Right lobe of liver (tissue), 6 donors: Measurements from ENCODE around the gene CYP2A13. TPM values are rescaled to one million over a fixed set of nuclear protein-coding genes. Genes with fewer than 3 reads are reported as not detected.
"Not testable (repeated sequence)": the region's sequence is repeated elsewhere in the genome, so short reads cannot be mapped to it uniquely, and the experiment has no call there.

Source experiments
- ATAC-seq, 4 donors: fragments of 200-7000 bp; cut with Tn5 transposase; one replicate each; pipeline ENCODE4 v1.9.1; 2020; ENCODE audit warnings: mild to moderate bottlenecking in 4 of 4, moderate library complexity in 4 of 4
- DNase-seq, 3 donors: peaks; one replicate each; pipeline ENCODE4 v3.0.0-alpha.2; 2020
- H3K27ac ChIP-seq, 3 donors: fragments of 200-600 bp; one replicate each; pipeline ENCODE4 v1.8.0; 2022
- H3K27me3 ChIP-seq, 2 donors: fragments of 200-600 bp; one replicate each; pipeline ENCODE4 v1.8.0; 2022
- H3K36me3 ChIP-seq, 4 donors: fragments of 200-600 bp; sonication (generic) in 1 of 4; one replicate each; pipeline versions ENCODE4 v1.5.1 to v1.8.0; 2017 to 2022; ENCODE audit warnings: control low read depth in 1 of 4
- H3K4me1 ChIP-seq, 4 donors: fragments of 200-600 bp; sonication (generic) in 1 of 4; one replicate each; pipeline versions ENCODE4 v1.5.1 to v1.8.0; 2017 to 2022; ENCODE audit warnings: control low read depth in 1 of 4
- H3K4me3 ChIP-seq, 3 donors: fragments of 200-600 bp; one replicate each; pipeline ENCODE4 v1.8.0; 2022
- H3K9me3 ChIP-seq, 4 donors: fragments of 200-600 bp; sonication (generic) in 1 of 4; one replicate each; pipeline versions ENCODE4 v1.5.1 to v1.8.0; 2017 to 2022; ENCODE audit warnings: control low read depth in 1 of 4
- CTCF ChIP-seq, 4 donors: fragments of 200-600 bp in 3 of 4; fragments of 450-650 bp in 1 of 4; IDR thresholded peaks; one replicate each; pipeline versions ENCODE4 v1.5.1 to v1.8.0; 2016 to 2022; ENCODE audit warnings: antibody characterized with exemption in 4 of 4, mild to moderate bottlenecking in 2 of 4
- POLR2A ChIP-seq: fragments of 450-650 bp; IDR thresholded peaks from one replicate; pipeline ENCODE4 v1.6.1; 2017; ENCODE audit warnings: antibody characterized with exemption, mild to moderate bottlenecking
- WGBS: methylation state at CpG from one replicate; pipeline ENCODE4 v1.1.6; 2018; ENCODE audit warnings: low coverage, low lambda C conversion rate; ENCODE audit not compliant: insufficient coverage; ENCODE audit errors: missing lambda C conversion rate; 5-methylcytosine and 5-hydroxymethylcytosine counted together
- intact Hi-C, 2 donors: fragments of 100-400 bp; cut with DNase I; formaldehyde crosslinking; loops; one replicate each; pipeline versions ENCODE4 v1.11.2 to v1.14.1; 2022
- long read RNA-seq: library from polyadenylated mRNA; unstranded; transcript quantifications from one replicate; pipeline ENCODE4 v2.0.0, GENCODE V29; 2019
- total RNA-seq, 6 experiments: library from RNA; depleted of rRNA in 2 of 6; stranded (reverse); fragments of >200 nt in 2 of 6; fragmentation: NEBNext Ultra II Directional in 3 of 6; extraction: Animal tissue kit (Norgen Biotek cat#: 25700) in 3 of 6; gene quantifications; one replicate each; pipeline versions ENCODE4 v1.1.0 to v1.2.4, GENCODE V29; 2016 to 2023
- donor health status: DM: no; HTN: yes; CAD: no.
- donor health status: DM: no; HTN: no; CAD: no.
- donor health status: DM: no; HTN: no; CAD: no.
- donor health status: DM: no; HTN: yes; CAD: no.
- donor health status: DM: no; HTN: yes; CAD: no.

CYP2A13 gene
- total RNA-seq: 10 to 100 TPM in 1 of 6 experiments, 1 to 10 TPM in 1, under 1 TPM in 1, not detected in 3; 0.73 to 15.8 (median 2.1) TPM
- long read RNA-seq: 0 reads

GRCh38 chr19:41088151-41088550, at the start of gene CYP2A13:
Gene CYP2A13 (plus strand): TSS chr19:41088451. CDS start chr19:41088472, 21 bp downstream.
- DNase-seq (no peak), ATAC-seq (no peak)
- WGBS: 80% methylated on average over 1 of the region's 2 CpGs
- no peaks in the 10 kb centered on the region for H3K9me3 ChIP-seq
- no peak within 1 kb of the TSS for H3K27ac ChIP-seq
- no peak within 1 kb of the TSS for H3K4me3 ChIP-seq
- no peak for TF ChIP-seq POLR2A
- no peak for TF ChIP-seq CTCF (IDR thresholded peaks at IDR 0.05)
- H3K27me3 ChIP-seq: no peaks in the 10 kb centered on the region
- intact Hi-C loops: no loop called here
- no peaks in the 10 kb centered on the region for H3K36me3 ChIP-seq
- H3K4me1 ChIP-seq: peaks cover 2 to 18% (median 7%) of the 10 kb centered on the region in 4 donors

GRCh38 chr19:41039806-41040205, 48.4 kb upstream of the CYP2A13 start:
- no peak for TF ChIP-seq POLR2A
- TF ChIP-seq CTCF (IDR thresholded peaks at IDR 0.05): no peak
- Histone ChIP-seq H3K4me3 (no peak overlapping the region), H3K27me3 (no peaks in the 10 kb centered on the region), H3K9me3 (no peaks in the 10 kb centered on the region), H3K4me1 (no peaks in the 10 kb centered on the region), H3K27ac (no peak overlapping the region), H3K36me3 (no peaks in the 10 kb centered on the region)
- DNase-seq (no peak), ATAC-seq (no peak)
- intact Hi-C loops: no loop called here
- 78% methylated on average over 1 of the region's 1 CpG for WGBS

- 20% methylated on average over 1 of the region's 1 CpG for WGBS
Observed at GRCh38 chr19:41045095-41045494, 43.2 kb upstream of the CYP2A13 start.

GRCh38 chr19:41050426-41050825, 37.8 kb upstream of the CYP2A13 start:
- ATAC-seq (no peak), DNase-seq (no peak)
- Histone ChIP-seq H3K27ac (no peak overlapping the region), H3K36me3 (no peaks in the 10 kb centered on the region), H3K4me3 (no peak overlapping the region), H3K4me1 (peaks cover 0 to 4% (median 0%) of the 10 kb centered on the region in 4 donors), H3K27me3 (no peaks in the 10 kb centered on the region), H3K9me3 (no peaks in the 10 kb centered on the region)
- intact Hi-C loops: no loop called here
- TF ChIP-seq POLR2A: no peak
- TF ChIP-seq CTCF (IDR thresholded peaks at IDR 0.05): no peak
- WGBS: 87% methylated on average over 9 of the region's 13 CpGs

More at GRCh38 chr19:41045095-41045494, 43.2 kb upstream of the CYP2A13 start:
- DNase-seq, H3K4me3 ChIP-seq, intact Hi-C loops, H3K27ac ChIP-seq, H3K4me1 ChIP-seq, H3K9me3 ChIP-seq, H3K27me3 ChIP-seq, H3K36me3 ChIP-seq: not testable (repeated sequence)
- ATAC-seq: peak in 3 of 4 donors; percentile 36 to 90 (median 43)

- H3K27ac ChIP-seq, H3K4me3 ChIP-seq, H3K4me1 ChIP-seq, intact Hi-C loops, DNase-seq, H3K27me3 ChIP-seq, H3K36me3 ChIP-seq, H3K9me3 ChIP-seq: not testable (repeated sequence)
- ATAC-seq: peak in 1 of 4 donors; percentile 6
- WGBS: 85% methylated on average over 6 of the region's 7 CpGs
Observed at GRCh38 chr19:41052162-41052561, 36.1 kb upstream of the CYP2A13 start.

- ATAC-seq: peak; percentile 86 to 92 (median 89)
Observed at GRCh38 chr19:41053331-41053730, 34.9 kb upstream of the CYP2A13 start.

More at GRCh38 chr19:41053331-41053730, 34.9 kb upstream of the CYP2A13 start:
- H3K4me3 ChIP-seq, H3K36me3 ChIP-seq, H3K27ac ChIP-seq, intact Hi-C loops, H3K4me1 ChIP-seq, H3K27me3 ChIP-seq, H3K9me3 ChIP-seq: not testable (repeated sequence)
- DNase-seq: peak; percentile 23 to 61 (median 48)
- 33% methylated on average over 10 of the region's 10 CpGs for WGBS
